H1 (cell line): ENCODE measurements around the gene FNDC11. TPM values are rescaled to one million over a fixed set of nuclear protein-coding genes. Genes with fewer than 3 reads are reported as not detected.
A peak's percentile ranks its signal among the peaks of the same experiment; 100 is the strongest.
"Not testable (repeated sequence)": the region's sequence is repeated elsewhere in the genome, so short reads cannot be mapped to it uniquely, and the experiment has no call there.

Experiments used
- CTCF ChIA-PET: fragments of 300-600 bp; sonication (Branson Sonifier 250); formaldehyde crosslinking; loops from one replicate; lab custom pipeline; 2021; ENCODE audit not compliant: partially characterized antibody; lab: Charles Lee
- POLR2A ChIA-PET: fragments of 300-600 bp; sonication (Branson Sonifier 250); formaldehyde crosslinking; loops from one replicate; lab custom pipeline; 2021; ENCODE audit warnings: inconsistent platforms; ENCODE audit not compliant: partially characterized antibody; lab: Charles Lee
- DNase-seq, 2 experiments: peaks; one replicate each; pipeline versions ENCODE4 v3.0.0 to v3.0.0-alpha.2; 2010 to 2022; ENCODE audit warnings: low spot score in 2 of 2, low read depth in 1 of 2, mixed read lengths in 1 of 2
- FAIRE-seq: peaks from 2 replicates; lab custom pipeline; 2011; peaks lifted over from hg19 to GRCh38; lab: Jason Lieb, UNC
- H2AFZ ChIP-seq: 2 replicates; pipeline ENCODE4 v1.8.1; 2012; ENCODE audit warnings: low read length, inconsistent platforms
- H2AK5ac ChIP-seq: 2 replicates; pipeline ENCODE4 v1.6.1; 2013; ENCODE audit warnings: low read depth, low read length
- H2BK120ac ChIP-seq: replicated peaks from 2 replicates; pipeline ENCODE3; 2013; ENCODE audit warnings: low read depth, low read length, inconsistent platforms
- H2BK12ac ChIP-seq: 2 replicates; pipeline ENCODE4 v1.6.1; 2013; ENCODE audit warnings: low read depth, low read length
- H2BK15ac ChIP-seq: 2 replicates; pipeline ENCODE4 v1.6.1; 2013; ENCODE audit warnings: low read length
- H2BK20ac ChIP-seq: 2 replicates; pipeline ENCODE4 v1.6.1; 2013; ENCODE audit warnings: low read length
- H2BK5ac ChIP-seq: 2 replicates; pipeline ENCODE4 v1.6.1; 2013; ENCODE audit warnings: low read depth, low read length
- H3K14ac ChIP-seq: 2 replicates; pipeline ENCODE4 v1.6.1; 2013; ENCODE audit warnings: inconsistent platforms; ENCODE audit not compliant: insufficient read length
- H3K18ac ChIP-seq: 2 replicates; pipeline ENCODE4 v1.6.1; 2013; ENCODE audit warnings: low read length; ENCODE audit errors: extremely low read depth
- H3K23ac ChIP-seq: 2 replicates; pipeline ENCODE4 v1.6.1; 2013; ENCODE audit warnings: inconsistent platforms; ENCODE audit not compliant: insufficient read length
- H3K23me2 ChIP-seq: 2 replicates; pipeline ENCODE4 v1.6.1; 2013; ENCODE audit warnings: low read depth, low read length
- H3K27ac ChIP-seq: 2 replicates; pipeline ENCODE4 v1.6.1; 2011; ENCODE audit warnings: low read depth, low read length, inconsistent platforms
- H3K27me3 ChIP-seq, 4 experiments: replicated peaks in 1 of 4; 1 replicate in 1 of 4; 2 replicates in 3 of 4; pipeline versions ENCODE4 v1.6.1 to v1.8.1; 2011 to 2013; ENCODE audit warnings: low read length in 3 of 4, mild to moderate bottlenecking in 3 of 4, inconsistent platforms in 2 of 4, mixed read lengths in 2 of 4, moderate library complexity in 1 of 4; ENCODE audit not compliant: control insufficient read depth in 3 of 4, insufficient read depth in 3 of 4; ENCODE audit errors: extremely low read depth in 1 of 4
- H3K36me3 ChIP-seq, 4 experiments: 2 replicates each; pipeline versions ENCODE4 v1.6.1 to v1.8.1; 2011 to 2013; ENCODE audit warnings: mild to moderate bottlenecking in 4 of 4, low read length in 3 of 4, moderate library complexity in 2 of 4, control low read depth in 1 of 4, inconsistent platforms in 1 of 4; ENCODE audit not compliant: insufficient read depth in 4 of 4, control insufficient read depth in 2 of 4
- H3K4ac ChIP-seq: replicated peaks from 2 replicates; pipeline ENCODE3; 2013; ENCODE audit warnings: low read length, low read depth, mixed read lengths, inconsistent platforms; ENCODE audit not compliant: insufficient read length
- H3K4me1 ChIP-seq, 4 experiments: replicated peaks in 1 of 4; 1 replicate in 1 of 4; 2 replicates in 3 of 4; pipeline versions ENCODE4 v1.6.1 to v1.8.1; 2011 to 2013; ENCODE audit warnings: low read length in 3 of 4, inconsistent platforms in 2 of 4, mixed read lengths in 1 of 4; ENCODE audit not compliant: insufficient read depth in 4 of 4, control insufficient read depth in 3 of 4
- H3K4me2 ChIP-seq, 2 experiments: 2 replicates each; pipeline versions ENCODE4 v1.6.1 to v1.8.1; 2011 to 2013; ENCODE audit warnings: low read depth in 2 of 2, low read length in 2 of 2, control low read depth in 1 of 2, inconsistent platforms in 1 of 2, mild to moderate bottlenecking in 1 of 2; ENCODE audit not compliant: insufficient read depth in 1 of 2
- H3K4me3 ChIP-seq, 4 experiments: fragments of 200-600, 300-600 bp in 1 of 4; sonication (generic), shearing (Covaris generic), sonication (Bioruptor Twin) in 1 of 4; 2 replicates each; pipeline versions ENCODE4 v1.5.1 to v1.8.1; 2011 to 2016; ENCODE audit warnings: low read length in 4 of 4, low read depth in 3 of 4, control low read depth in 2 of 4, inconsistent platforms in 2 of 4, mild to moderate bottlenecking in 2 of 4, mixed read lengths in 1 of 4, moderate library complexity in 1 of 4; ENCODE audit not compliant: insufficient read depth in 2 of 4; ENCODE audit errors: extremely low read depth in 1 of 4
- H3K56ac ChIP-seq: replicated peaks from 2 replicates; pipeline ENCODE3; 2013; ENCODE audit warnings: low read depth, mild to moderate bottlenecking, mixed read lengths, low read length, inconsistent platforms; ENCODE audit not compliant: insufficient read length
- H3K79me1 ChIP-seq: 2 replicates; pipeline ENCODE4 v1.6.1; 2013; ENCODE audit warnings: low read depth, low read length, control low read depth
- H3K79me2 ChIP-seq, 2 experiments: 2 replicates each; pipeline versions ENCODE4 v1.6.1 to v1.8.1; 2012 to 2013; ENCODE audit warnings: low read length in 2 of 2, mild to moderate bottlenecking in 2 of 2, inconsistent platforms in 1 of 2; ENCODE audit not compliant: insufficient read depth in 2 of 2, control insufficient read depth in 1 of 2
- H3K9ac ChIP-seq, 4 experiments: replicated peaks in 1 of 4; 1 replicate in 1 of 4; 2 replicates in 3 of 4; pipeline versions ENCODE4 v1.6.1 to v1.8.1; 2011 to 2013; ENCODE audit warnings: low read depth in 3 of 4, low read length in 3 of 4, control low read depth in 2 of 4, mild to moderate bottlenecking in 2 of 4, moderate library complexity in 2 of 4, inconsistent platforms in 1 of 4; ENCODE audit errors: extremely low read depth in 1 of 4
- H3K9me3 ChIP-seq, 2 experiments: 2 replicates each; pipeline versions ENCODE4 v1.6.1 to v1.8.1; 2012 to 2013; ENCODE audit warnings: mild to moderate bottlenecking in 2 of 2, moderate library complexity in 2 of 2, control low read depth in 1 of 2, inconsistent platforms in 1 of 2, low read depth in 1 of 2, low read length in 1 of 2, mixed read lengths in 1 of 2; ENCODE audit not compliant: insufficient read depth in 2 of 2
- H4K20me1 ChIP-seq, 2 experiments: replicated peaks in 1 of 2; 2 replicates each; pipeline versions ENCODE3 to v1.8.1; 2011 to 2013; ENCODE audit warnings: inconsistent platforms in 2 of 2, low read length in 2 of 2, mild to moderate bottlenecking in 1 of 2; ENCODE audit not compliant: insufficient read depth in 2 of 2, control insufficient read depth in 1 of 2
- H4K5ac ChIP-seq: 2 replicates; pipeline ENCODE4 v1.6.1; 2013; ENCODE audit warnings: low read length, low read depth, mixed read lengths, inconsistent platforms; ENCODE audit not compliant: insufficient read length
- H4K8ac ChIP-seq: 2 replicates; pipeline ENCODE4 v1.8.0; 2013; ENCODE audit warnings: mild to moderate bottlenecking, moderate library complexity, low read length, inconsistent platforms; ENCODE audit not compliant: insufficient read depth; ENCODE audit errors: extremely low read depth
- H4K91ac ChIP-seq: replicated peaks from 2 replicates; pipeline ENCODE3; 2013; ENCODE audit warnings: low read length, mixed read lengths, inconsistent platforms; ENCODE audit not compliant: insufficient read length
- EGR1 ChIP-seq: IDR thresholded peaks from 2 replicates; pipeline ENCODE4 v1.6.1; 2011; ENCODE audit warnings: low read depth, low read length, borderline replicate concordance
- WGBS, 2 experiments: shearing (Covaris generic) in 1 of 2; methylation state at CpG; one replicate each; pipeline versions ENCODE4 v1.1.6 to v1.1.7; 2013 to 2015; ENCODE audit warnings: low lambda C conversion rate in 2 of 2, mixed read lengths in 2 of 2, inconsistent platforms in 1 of 2, low coverage in 1 of 2, missing lambda C conversion rate in 1 of 2; ENCODE audit not compliant: insufficient replicate concordance in 2 of 2, insufficient coverage in 1 of 2, insufficient read length in 1 of 2; ENCODE audit errors: extremely low coverage in 1 of 2, missing lambda C conversion rate in 1 of 2; 5-methylcytosine and 5-hydroxymethylcytosine counted together
- polyA plus RNA-seq, 7 experiments: library from polyadenylated mRNA; depleted of rRNA in 3 of 7; stranded (reverse) in 5 of 7; unstranded in 2 of 7; fragments of >200 nt in 5 of 7; fragments of 200-250 nt in 2 of 7; gene quantifications; 1 replicate in 5 of 7; 2 replicates in 1 of 7; 4 replicates in 1 of 7; pipeline versions ENCODE4 v1.2.1 to v1.2.3, GENCODE V29; 2011 to 2013; ENCODE audit warnings: missing spikeins in 2 of 7, mixed read lengths in 2 of 7
- total RNA-seq: library from RNA; stranded (reverse); fragmentation: NEBNext Ultra II Directional; extraction: Animal tissue kit (Norgen Biotek cat#: 25700); gene quantifications from 2 replicates; pipeline ENCODE4 v1.2.1, GENCODE V29; 2021

The FNDC11 gene
- total and polyA plus RNA-seq, 2 of the 8 experiments (the other 6 are each of a cell fraction or from before 2014, with no cell fraction given): 2.6 to 8.8 TPM

GRCh38 chr20:63601679-63602078, 47.7 kb downstream of the FNDC11 start:
- H2AFZ ChIP-seq, H4K91ac ChIP-seq, H2BK15ac ChIP-seq, H3K14ac ChIP-seq, H3K79me2 ChIP-seq, H2BK120ac ChIP-seq, H3K23ac ChIP-seq, H3K79me1 ChIP-seq, H4K20me1 ChIP-seq, H3K4me1 ChIP-seq, H3K23me2 ChIP-seq, H2AK5ac ChIP-seq, H3K56ac ChIP-seq, H2BK20ac ChIP-seq, H3K27ac ChIP-seq, H3K18ac ChIP-seq, H3K4me3 ChIP-seq, H4K8ac ChIP-seq, H3K4ac ChIP-seq, H2BK5ac ChIP-seq, POLR2A ChIA-PET, DNase-seq, H3K9me3 ChIP-seq, H3K9ac ChIP-seq, CTCF ChIA-PET, H2BK12ac ChIP-seq, H3K27me3 ChIP-seq, FAIRE-seq, H4K5ac ChIP-seq, H3K4me2 ChIP-seq: not testable (repeated sequence)
- TF ChIP-seq EGR1: peak; percentile 81
- 90% methylated on average over 8 of the region's 8 CpGs; no CpG with 5 or more reads in 1 of the 2 experiments for WGBS, 2 experiments
- peaks cover 8 to 24% (median 10%) of the 10 kb centered on the region in 4 experiments; a peak in 7 of 8 replicates for H3K36me3 ChIP-seq
